Activated CD4-positive, alpha-beta T cell treated with anti-CD3 and anti-CD28 coated beads for 48 hours (primary cell): ENCODE data around the gene EBI3.
"Not testable (repeated sequence)": the region's sequence is repeated elsewhere in the genome, so short reads cannot be mapped to it uniquely, and the experiment has no call there.

Experiments used
- DNase-seq: peaks from one replicate; pipeline ENCODE4 v3.0.0-alpha.2; 2020

The EBI3 gene

GRCh38 chr19:4229179-4229931, at the start of gene EBI3:
EBI3 (plus strand) TSS chr19:4229523; CDS start chr19:4229551, 28 bp downstream.
- DNase-seq, result peak; percentile 68

- DNase-seq, result no peak
Observed at GRCh38 chr19:4181053-4181508, 48.2 kb upstream of the EBI3 start.

GRCh38 chr19:4182084-4182810, 47.1 kb upstream of the EBI3 start, which contains the start of the genes ANKRD24 and SIRT6:
ANKRD24 (plus strand) TSS chr19:4182689; CDS start chr19:4186426, 3,737 bp downstream.
SIRT6 (minus strand) TSS chr19:4182563; CDS start chr19:4182539, 24 bp downstream.
- DNase-seq, result peak; percentile 98

- DNase-seq, result no peak
Observed at GRCh38 chr19:4183967-4184717, 45.2 kb upstream of the EBI3 start.

GRCh38 chr19:4184718-4185352, 44.5 kb upstream of the EBI3 start:
- DNase-seq, result no peak

- no peak for DNase-seq
Observed at GRCh38 chr19:4185413-4186086, 43.8 kb upstream of the EBI3 start.

GRCh38 chr19:4186087-4186993, 43.0 kb upstream of the EBI3 start:
- peak; percentile 90 for DNase-seq

GRCh38 chr19:4187313-4188122, 41.8 kb upstream of the EBI3 start:
- no peak for DNase-seq

- DNase-seq, result no peak
Observed at GRCh38 chr19:4189641-4190040, 39.7 kb upstream of the EBI3 start.

- not testable (repeated sequence) for DNase-seq
Observed at GRCh38 chr19:4192537-4192936, 36.8 kb upstream of the EBI3 start.

- DNase-seq, result no peak
Observed at GRCh38 chr19:4194353-4194752, 35.0 kb upstream of the EBI3 start.

- no peak for DNase-seq
Observed at GRCh38 chr19:4196009-4196408, 33.3 kb upstream of the EBI3 start.

GRCh38 chr19:4196587-4197148, 32.7 kb upstream of the EBI3 start:
- no peak for DNase-seq

GRCh38 chr19:4197228-4197624, 32.1 kb upstream of the EBI3 start:
- DNase-seq, result no peak

GRCh38 chr19:4197625-4198466, 31.5 kb upstream of the EBI3 start:
- peak; percentile 36 for DNase-seq

- DNase-seq, result no peak
Observed at GRCh38 chr19:4198467-4199126, 30.7 kb upstream of the EBI3 start.

- no peak for DNase-seq
Observed at GRCh38 chr19:4199699-4200293, 29.5 kb upstream of the EBI3 start.
